HG03558 (cell line): ENCODE data around the gene HOMER3.
"Not testable (repeated sequence)": the region's sequence is repeated elsewhere in the genome, so short reads cannot be mapped to it uniquely, and the experiment has no call there.

Experiments used
- ATAC-seq: cut with Tn5 transposase; IDR thresholded peaks from one replicate; pipeline ENCODE4 v1.9.1; 2021; ENCODE audit warnings: moderate number of reproducible peaks; ENCODE audit not compliant: unreplicated experiment; ENCODE audit errors: extremely low read depth

Gene HOMER3

DNA sequence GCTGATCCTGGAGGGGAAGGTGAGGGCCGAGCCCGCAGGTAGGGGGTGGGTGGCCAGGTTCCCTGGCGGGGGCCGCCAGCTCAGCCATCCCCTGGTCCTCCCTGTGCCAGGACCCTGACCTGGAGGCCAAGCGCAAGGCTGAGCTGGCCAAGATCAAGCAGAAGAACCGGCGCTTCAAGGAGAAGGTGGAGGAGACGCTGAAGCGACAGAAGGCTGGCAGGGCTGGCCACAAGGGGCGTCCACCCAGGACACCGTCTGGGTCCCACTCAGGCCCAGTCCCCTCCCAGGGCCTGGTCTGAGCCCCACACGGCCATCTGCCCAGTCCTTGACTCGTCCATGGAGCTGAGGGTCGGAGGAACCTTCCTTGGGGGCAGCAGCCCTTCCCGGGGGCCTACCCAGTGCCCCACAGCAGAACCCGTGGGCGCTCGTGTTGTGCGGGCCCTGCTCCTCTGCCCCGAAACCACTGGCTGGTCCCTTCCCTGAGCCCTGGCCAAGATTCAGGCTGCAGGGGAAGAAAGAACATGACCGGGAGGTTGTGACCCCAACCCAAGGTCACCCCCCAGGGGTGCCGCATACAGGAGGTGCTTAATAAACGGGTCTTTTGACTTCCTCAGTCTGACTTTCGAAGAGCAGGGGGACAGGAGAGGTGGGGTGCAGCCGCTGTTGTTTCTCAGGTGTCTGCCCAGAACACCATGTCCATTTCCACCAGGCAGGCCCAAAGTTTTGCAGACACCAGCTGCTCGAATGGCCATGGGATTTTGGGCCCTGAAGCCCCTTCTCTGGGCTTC, 12.8 kb downstream of the HOMER3 start:
- no peak for ATAC-seq

DNA sequence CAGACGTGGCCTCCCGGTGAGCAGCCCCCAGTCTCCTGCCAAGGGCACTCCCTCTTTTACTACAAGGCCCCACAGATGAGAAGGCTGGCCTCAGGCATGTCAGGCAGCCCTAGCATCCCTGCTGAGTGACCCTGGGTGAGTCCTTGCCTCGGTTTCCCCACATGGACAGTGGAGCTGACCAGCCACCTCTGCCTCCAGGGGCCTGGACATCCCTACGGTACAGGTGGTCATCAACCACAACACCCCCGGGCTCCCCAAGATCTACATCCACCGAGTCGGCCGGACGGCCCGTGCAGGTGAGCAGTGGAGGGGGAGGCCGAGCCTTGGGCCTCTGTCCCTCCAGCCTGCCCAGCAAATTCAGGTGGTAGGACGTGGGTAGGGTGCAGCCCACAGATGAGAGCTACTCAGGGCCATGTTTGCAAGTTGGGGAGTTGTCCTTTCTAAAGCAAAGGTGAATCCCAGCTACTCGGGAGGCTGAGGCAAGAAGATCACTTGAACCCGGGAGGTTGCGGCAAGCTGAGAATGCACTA, 16.3 kb downstream of the HOMER3 start:
- ATAC-seq, result no peak

DNA sequence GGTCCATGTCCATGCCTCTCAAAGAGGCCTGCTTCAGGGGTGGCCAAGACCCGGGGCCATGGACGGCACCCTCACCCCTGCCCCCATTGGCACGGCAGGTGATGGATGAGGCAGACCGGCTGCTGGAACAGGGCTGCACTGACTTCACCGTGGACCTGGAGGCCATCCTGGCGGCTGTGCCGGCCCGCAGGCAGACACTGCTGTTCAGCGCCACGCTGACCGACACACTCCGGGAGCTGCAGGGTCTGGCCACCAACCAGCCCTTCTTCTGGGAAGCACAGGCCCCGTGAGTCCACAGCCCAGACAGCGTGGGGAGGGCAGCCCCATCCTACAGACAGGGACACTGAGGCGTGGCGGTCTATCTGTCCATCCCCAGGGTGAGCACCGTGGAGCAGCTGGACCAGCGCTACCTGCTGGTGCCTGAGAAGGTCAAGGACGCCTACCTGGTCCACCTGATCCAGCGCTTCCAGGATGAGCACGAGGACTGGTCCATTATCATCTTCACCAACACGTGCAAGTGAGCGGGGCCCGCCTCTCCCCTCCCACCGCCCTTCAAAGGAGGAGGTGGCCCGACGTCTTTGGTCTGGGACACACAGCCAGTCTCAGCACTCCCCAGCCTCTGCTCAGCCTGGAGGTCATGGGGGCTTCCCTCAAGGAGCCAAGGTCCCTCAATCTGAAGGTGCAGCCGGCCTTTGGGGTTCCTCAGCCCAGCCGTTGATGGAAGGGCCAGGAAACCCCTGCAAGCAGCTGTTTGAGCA, 18.6 kb downstream of the HOMER3 start:
- no peak for ATAC-seq

GRCh38 chr19:18921593-18921992, 19.4 kb downstream of the HOMER3 start:
- ATAC-seq, result no peak

DNA sequence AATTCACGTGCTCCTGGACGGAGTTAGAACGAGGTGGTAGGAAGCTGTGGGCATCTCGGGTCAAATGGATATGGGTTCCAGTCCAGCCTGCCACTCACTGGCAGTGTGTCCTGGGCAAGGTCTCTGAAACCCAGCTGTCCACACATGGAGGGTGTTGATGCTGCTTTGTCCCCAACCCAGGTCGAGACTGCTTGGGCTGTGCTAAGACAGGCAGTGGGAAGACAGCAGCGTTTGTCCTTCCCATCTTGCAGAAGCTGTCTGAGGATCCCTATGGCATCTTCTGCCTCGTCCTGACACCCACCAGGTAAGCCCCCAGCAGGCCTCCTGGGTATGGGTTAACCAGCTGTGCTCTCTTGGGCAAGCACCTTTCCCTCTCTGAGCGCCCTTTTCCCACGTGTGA, 20.6 kb downstream of the HOMER3 start:
- ATAC-seq, result no peak

DNA sequence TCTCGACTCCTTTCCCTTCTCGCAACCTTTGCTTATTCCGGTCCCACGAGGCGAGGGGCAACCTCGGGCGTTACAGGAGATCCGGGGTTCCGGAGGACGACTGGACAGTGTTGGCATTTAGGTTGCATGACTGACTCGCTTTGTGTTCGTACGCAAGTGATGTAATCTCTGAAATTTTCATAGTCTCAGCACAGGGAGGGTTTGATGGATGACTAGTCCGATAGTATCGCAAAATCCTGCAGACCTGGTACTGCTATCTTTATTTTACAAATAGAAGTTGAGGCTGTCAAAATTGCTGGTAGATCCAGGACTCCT, 21.2 kb downstream of the HOMER3 start:
- no peak for ATAC-seq

DNA sequence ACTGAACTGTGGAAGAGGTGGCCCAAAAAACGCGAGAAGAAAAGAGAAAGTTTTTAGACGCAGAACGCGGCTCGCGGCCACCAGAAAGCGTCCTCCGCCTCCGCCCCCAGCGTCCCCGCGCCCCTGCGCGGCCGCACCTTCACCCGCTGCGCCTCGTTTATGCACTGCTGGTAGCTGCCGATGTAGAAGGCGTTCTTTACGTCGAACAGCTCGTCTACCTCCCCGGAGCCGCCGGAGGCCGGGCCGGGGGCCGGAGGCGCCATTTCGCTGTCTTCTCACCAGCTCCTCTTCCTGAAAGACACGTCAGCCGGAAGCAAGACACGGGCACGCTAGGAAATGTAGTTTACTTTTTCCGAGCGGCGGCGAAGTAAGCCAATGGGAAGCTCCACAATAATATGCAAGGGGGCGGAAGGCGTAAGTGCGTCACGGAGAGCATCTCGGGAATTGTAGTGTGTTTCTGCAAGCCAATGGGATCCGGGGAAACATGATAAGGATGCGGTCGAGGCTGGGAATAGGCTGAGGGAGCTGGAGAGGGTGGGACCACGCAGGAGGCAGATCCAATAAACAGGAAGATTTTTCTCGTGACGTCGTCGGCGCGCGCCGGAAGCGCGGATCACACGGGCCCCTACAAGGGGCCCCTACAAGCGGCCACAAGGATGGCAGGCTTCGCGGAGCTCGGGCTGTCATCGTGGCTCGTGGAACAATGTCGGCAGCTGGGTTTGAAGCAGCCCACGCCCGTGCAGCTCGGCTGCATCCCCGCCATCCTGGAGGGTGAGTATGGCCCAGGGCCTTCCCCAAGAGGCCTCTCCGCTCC, 21.7 kb downstream of the HOMER3 start, which contains the start of the genes COPE and DDX49:
COPE (minus strand) TSS at position 302 of the 814 bp plus-strand sequence; CDS start at position 263, 39 bp downstream.
DDX49 (plus strand) TSS at position 630 of the 814 bp plus-strand sequence; CDS start at position 657, 27 bp downstream.
- peak; percentile 86 for ATAC-seq

DNA sequence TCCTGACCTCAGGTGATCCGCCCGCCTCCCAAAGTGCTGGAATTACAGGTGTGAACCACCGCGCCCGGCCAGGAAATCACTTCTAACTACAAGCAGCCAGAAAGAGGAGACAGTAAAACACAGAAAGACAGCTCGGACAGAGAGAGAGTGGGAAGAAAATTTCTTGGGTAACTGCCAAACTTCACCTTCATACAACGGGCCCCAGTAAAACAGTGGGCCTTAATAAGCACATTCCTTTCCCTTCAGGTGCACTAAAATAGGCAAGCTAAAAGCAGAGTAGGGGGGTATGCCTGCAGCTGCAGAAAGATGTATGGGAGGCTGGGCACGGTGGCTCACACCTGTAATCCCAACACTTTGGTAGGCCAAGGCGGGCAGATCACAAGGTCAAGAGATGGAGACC, 23.4 kb downstream of the HOMER3 start:
- ATAC-seq, result not testable (repeated sequence)

GRCh38 chr19:18915639-18916038, 25.4 kb downstream of the HOMER3 start:
- ATAC-seq, result no peak

GRCh38 chr19:18913466-18913865, 27.6 kb downstream of the HOMER3 start:
- no peak for ATAC-seq

DNA sequence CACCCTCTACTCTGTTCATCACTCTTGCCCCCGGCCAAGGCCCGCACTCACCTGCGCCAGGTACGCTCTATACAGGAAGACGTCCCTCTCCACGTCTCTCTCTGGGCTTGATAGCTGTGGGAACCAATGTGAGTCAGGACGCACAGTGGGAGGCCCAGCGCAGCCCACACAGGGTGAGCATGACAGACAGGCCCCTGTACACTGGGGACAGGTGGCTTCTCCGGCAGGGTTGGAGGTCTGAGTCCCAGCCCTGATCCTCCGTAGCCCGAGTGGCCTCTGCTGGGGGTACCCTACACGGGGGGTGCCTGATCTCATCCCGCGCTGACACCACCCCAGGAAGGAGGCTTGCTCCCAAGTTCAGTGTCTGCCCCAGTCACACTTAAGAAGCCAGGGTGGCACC, 28.1 kb downstream of the HOMER3 start:
- no peak for ATAC-seq

DNA sequence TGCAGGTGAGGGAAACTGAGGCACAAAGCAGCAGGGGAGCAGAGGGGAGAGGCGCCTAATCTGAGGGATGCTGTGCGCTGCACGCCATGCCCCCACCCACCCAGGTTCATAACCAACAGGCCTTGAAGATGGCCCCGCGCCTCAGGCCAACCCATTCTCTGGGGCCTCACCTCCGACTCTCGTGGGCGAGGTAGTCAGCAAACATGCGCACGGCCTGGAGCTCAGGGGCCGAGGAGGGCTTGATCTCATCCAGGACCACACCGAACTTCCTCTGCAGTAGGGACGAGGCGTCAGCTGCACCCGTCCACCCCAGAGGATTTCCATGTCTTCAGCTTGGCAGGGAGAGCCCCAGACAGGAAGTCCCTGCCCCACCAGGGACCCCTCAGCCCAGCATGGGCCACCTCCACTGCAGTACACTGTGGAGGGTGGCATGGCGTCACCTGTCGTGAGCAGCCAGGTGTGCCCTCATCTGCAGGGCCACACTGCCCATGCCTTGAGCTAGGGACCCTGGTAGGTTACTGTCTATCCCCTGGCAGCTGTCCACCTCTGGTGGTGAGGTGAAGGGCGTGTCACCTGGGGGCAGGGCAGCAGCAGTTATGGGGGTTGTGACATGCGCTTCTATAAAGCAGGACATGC, 30.1 kb downstream of the HOMER3 start:
- no peak for ATAC-seq

GRCh38 chr19:18910010-18910409, 31.0 kb downstream of the HOMER3 start:
- ATAC-seq, result no peak

GRCh38 chr19:18908917-18909619, 31.9 kb downstream of the HOMER3 start:
- no peak for ATAC-seq

- ATAC-seq, result no peak
Observed at GRCh38 chr19:18906605-18907519, 34.2 kb downstream of the HOMER3 start.

DNA sequence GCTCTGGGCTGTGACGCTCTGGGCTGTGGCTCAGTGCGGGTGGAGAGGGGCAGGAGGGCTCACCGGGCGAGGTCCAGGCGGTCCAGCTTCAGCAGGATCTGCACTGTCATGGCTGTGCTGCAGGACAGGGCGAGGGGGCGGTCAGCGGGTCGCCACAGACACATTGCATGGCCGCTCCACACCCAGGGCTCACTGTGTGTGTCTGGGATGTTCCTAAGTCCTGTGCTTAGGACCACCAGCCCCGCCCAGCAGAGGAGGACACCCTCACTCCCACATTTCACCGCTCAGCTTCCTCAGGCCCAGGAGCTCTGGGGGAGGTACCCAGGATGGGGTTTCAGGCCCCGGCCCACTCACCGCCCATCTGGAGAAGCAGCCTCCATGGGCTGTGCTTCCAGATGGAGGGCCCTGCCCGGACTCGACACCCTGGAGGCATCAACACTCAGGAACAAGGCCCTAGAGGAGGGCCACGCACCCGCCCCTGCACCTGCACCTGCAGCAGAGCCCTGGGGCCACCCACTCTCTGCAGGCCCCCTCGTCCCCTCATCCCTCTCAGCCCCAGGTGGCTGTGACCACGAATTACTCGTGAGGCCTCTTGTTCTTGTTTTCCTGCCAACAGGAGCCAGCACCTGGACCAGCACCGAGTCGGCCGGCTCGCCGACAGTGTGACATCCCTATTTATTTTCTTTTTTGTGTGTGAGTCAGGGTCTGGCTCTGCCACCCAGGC, 35.3 kb downstream of the HOMER3 start:
- ATAC-seq, result no peak

DNA sequence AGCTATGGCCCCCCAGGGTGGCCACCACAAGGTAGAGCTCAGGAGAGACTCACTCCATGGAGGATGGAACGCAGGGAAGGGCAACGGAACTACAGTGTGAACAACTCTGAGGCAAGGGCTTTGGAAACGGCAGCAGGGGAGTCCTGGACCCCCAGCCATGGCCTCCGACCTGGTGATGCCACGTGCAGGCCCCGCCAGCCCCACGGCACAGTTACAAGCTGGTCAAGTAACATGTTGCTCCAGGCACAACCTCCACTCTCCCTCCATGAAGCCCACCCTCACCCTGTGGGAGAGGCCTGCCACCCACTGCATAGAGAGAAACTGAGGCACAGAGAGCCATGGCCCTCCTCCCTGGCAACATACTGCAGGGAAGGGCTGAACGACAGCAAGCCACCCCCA, 36.0 kb downstream of the HOMER3 start:
- ATAC-seq, result no peak
